KBM-7 (cell line): ENCODE results near the gene CROCC.

Experiments used
- DNase-seq: peaks from one replicate; pipeline ENCODE4 v3.0.0-alpha.2; 2015
- in situ Hi-C: fragments of 300-500 bp; cut with MboI; formaldehyde crosslinking; loops from 2 replicates; pipeline ENCODE4 v1.14.3; 2020; ENCODE audit warnings: low sequenced_read_pairs, low pct_unique_long_range_greater_than_20kb, mixed read lengths

CROCC gene

GRCh38 chr1:17018849-17019248 lies 97.1 kb downstream of the CROCC start:
- no peak for DNase-seq
- in situ Hi-C loops: no loop called here

- in situ Hi-C loops: no loop called here
- DNase-seq: no peak
Measured at GRCh38 chr1:17020502-17020901, 98.8 kb downstream of the CROCC start.

GRCh38 chr1:17021896-17022295 lies 100.2 kb downstream of the CROCC start:
- in situ Hi-C loops: no loop called here

More at GRCh38 chr1:17021896-17022295, 100.2 kb downstream of the CROCC start:
- DNase-seq: no peak
